Stimulated activated CD8-positive, alpha-beta memory T cell treated with anti-CD3 and anti-CD28 coated beads, Interleukin-12 subunit alpha, Interleukin-12 subunit beta, amount 100 ng/mL, for 1 hour (primary cell): Measurements from ENCODE around the gene PLPPR3.
"Not testable (repeated sequence)": the region's sequence is repeated elsewhere in the genome, so short reads cannot be mapped to it uniquely, and the experiment has no call there.

ENCODE experiments used
- DNase-seq: peaks from one replicate; pipeline ENCODE4 v3.0.0-alpha.2; 2020; ENCODE audit warnings: low read depth

The PLPPR3 gene

GRCh38 chr19:854549-854948 is 32.8 kb upstream of the PLPPR3 start:
- DNase-seq, result no peak

GRCh38 chr19:853614-854220 is 32.0 kb upstream of the PLPPR3 start:
- not testable (repeated sequence) for DNase-seq

GRCh38 chr19:853014-853585 is 31.3 kb upstream of the PLPPR3 start:
- DNase-seq, result no peak

- DNase-seq, result no peak
Measured at GRCh38 chr19:852136-853013, 30.6 kb upstream of the PLPPR3 start, which contains the start of gene ELANE. Gene ELANE (plus strand): TSS chr19:852303. CDS start chr19:852329, 26 bp downstream.

GRCh38 chr19:850979-851335 is 29.2 kb upstream of the PLPPR3 start:
- DNase-seq, result no peak

GRCh38 chr19:850221-850978 is 28.6 kb upstream of the PLPPR3 start:
- DNase-seq, result no peak

- not testable (repeated sequence) for DNase-seq
Measured at GRCh38 chr19:849195-849594, 27.4 kb upstream of the PLPPR3 start.

- DNase-seq, result no peak
Measured at GRCh38 chr19:848386-848921, 26.7 kb upstream of the PLPPR3 start.

GRCh38 chr19:845707-846521 is 24.2 kb upstream of the PLPPR3 start:
- DNase-seq, result no peak

GRCh38 chr19:844546-844971 is 22.8 kb upstream of the PLPPR3 start:
- DNase-seq, result no peak

GRCh38 chr19:843836-844545 is 22.2 kb upstream of the PLPPR3 start:
- DNase-seq, result no peak

- DNase-seq, result no peak
Measured at GRCh38 chr19:843180-843835, 21.6 kb upstream of the PLPPR3 start.

- not testable (repeated sequence) for DNase-seq
Measured at GRCh38 chr19:842802-843179, 21.0 kb upstream of the PLPPR3 start.

- DNase-seq, result no peak
Measured at GRCh38 chr19:840519-841206, 18.9 kb upstream of the PLPPR3 start, which contains the start of gene PRTN3. Gene PRTN3 (plus strand): TSS chr19:840999. CDS start chr19:841009, 10 bp downstream.

GRCh38 chr19:835210-835810 is 13.6 kb upstream of the PLPPR3 start:
- no peak for DNase-seq

- no peak for DNase-seq
Measured at GRCh38 chr19:834216-834615, 12.5 kb upstream of the PLPPR3 start.

- no peak for DNase-seq
Measured at GRCh38 chr19:831407-832369, 9.9 kb upstream of the PLPPR3 start.
